Measurements from ENCODE around the gene ADAM19. TPM values are rescaled to one million over a fixed set of nuclear protein-coding genes. Genes with fewer than 3 reads are reported as not detected.

Gene ADAM19
- total and polyA plus RNA-seq, 2 donors: 26.4 to 49.8 TPM

GRCh38 chr5:157538311-157538710 lies 37.3 kb downstream of the ADAM19 start:
- Histone ChIP-seq H3K27ac (ENCODE audit: low read depth) (no peak overlapping the region), H3K36me3 (ENCODE audit: insufficient read depth) (no peaks in the 10 kb centered on the region), H3K4me1 (ENCODE audit: insufficient read depth) (no peaks in the 10 kb centered on the region), H3K4me3 (ENCODE audit: low read depth, low read length) (no peak overlapping the region)
- 87% methylated on average over 6 of the region's 6 CpGs for WGBS
- DNase-seq (ENCODE audit: extremely low spot score): no peak

- DNase-seq (ENCODE audit: extremely low spot score): no peak
- Histone ChIP-seq H3K4me3 (ENCODE audit: low read depth, low read length) (no peak overlapping the region), H3K27ac (ENCODE audit: low read depth) (no peak overlapping the region), H3K4me1 (ENCODE audit: insufficient read depth) (no peaks in the 10 kb centered on the region), H3K36me3 (ENCODE audit: insufficient read depth) (no peaks in the 10 kb centered on the region)
- WGBS: 33% methylated on average over 6 of the region's 6 CpGs
Measured at GRCh38 chr5:157535042-157535865, 40.3 kb downstream of the ADAM19 start.

- no peaks in the 10 kb centered on the region for H3K4me1 ChIP-seq (ENCODE audit: insufficient read depth)
- no peaks in the 10 kb centered on the region for H3K36me3 ChIP-seq (ENCODE audit: insufficient read depth)
- H3K27ac ChIP-seq (ENCODE audit: low read depth): no peak overlapping the region
- 65% methylated on average over 7 of the region's 7 CpGs for WGBS
- no peak for DNase-seq (ENCODE audit: extremely low spot score)
- no peak overlapping the region for H3K4me3 ChIP-seq (ENCODE audit: low read depth, low read length)
Measured at GRCh38 chr5:157533011-157533481, 42.5 kb downstream of the ADAM19 start.

GRCh38 chr5:157532022-157532421 lies 43.6 kb downstream of the ADAM19 start:
- H3K4me1 ChIP-seq (ENCODE audit: insufficient read depth): no peaks in the 10 kb centered on the region
- H3K4me3 ChIP-seq (ENCODE audit: low read depth, low read length): no peak overlapping the region
- no peak overlapping the region for H3K27ac ChIP-seq (ENCODE audit: low read depth)
- H3K36me3 ChIP-seq (ENCODE audit: insufficient read depth): no peaks in the 10 kb centered on the region
- 65% methylated on average over 5 of the region's 5 CpGs for WGBS
- DNase-seq (ENCODE audit: extremely low spot score): no peak

GRCh38 chr5:157530226-157530972 lies 45.2 kb downstream of the ADAM19 start:
- no peak overlapping the region for H3K4me3 ChIP-seq (ENCODE audit: low read depth, low read length)
- no peaks in the 10 kb centered on the region for H3K36me3 ChIP-seq (ENCODE audit: insufficient read depth)
- H3K4me1 ChIP-seq (ENCODE audit: insufficient read depth): no peaks in the 10 kb centered on the region
- no peak overlapping the region for H3K27ac ChIP-seq (ENCODE audit: low read depth)
- WGBS: 80% methylated on average over 13 of the region's 13 CpGs
- DNase-seq (ENCODE audit: extremely low spot score): no peak

GRCh38 chr5:157529002-157529401 lies 46.6 kb downstream of the ADAM19 start:
- Histone ChIP-seq H3K4me3 (ENCODE audit: low read depth, low read length) (no peak overlapping the region), H3K27ac (ENCODE audit: low read depth) (no peak overlapping the region), H3K4me1 (ENCODE audit: insufficient read depth) (no peaks in the 10 kb centered on the region), H3K36me3 (ENCODE audit: insufficient read depth) (no peaks in the 10 kb centered on the region)
- no peak for DNase-seq (ENCODE audit: extremely low spot score)
- 60% methylated on average over 1 of the region's 1 CpG for WGBS

- Histone ChIP-seq H3K4me3 (ENCODE audit: low read depth, low read length) (no peak overlapping the region), H3K36me3 (ENCODE audit: insufficient read depth) (no peaks in the 10 kb centered on the region), H3K4me1 (ENCODE audit: insufficient read depth) (no peaks in the 10 kb centered on the region), H3K27ac (ENCODE audit: low read depth) (no peak overlapping the region)
- DNase-seq (ENCODE audit: extremely low spot score): peak; percentile 59
- WGBS: 18% methylated on average over 9 of the region's 9 CpGs
Measured at GRCh38 chr5:157528036-157528632, 47.4 kb downstream of the ADAM19 start.

GRCh38 chr5:157524887-157525286 lies 50.7 kb downstream of the ADAM19 start:
- Histone ChIP-seq H3K4me3 (ENCODE audit: low read depth, low read length) (no peak overlapping the region), H3K27ac (ENCODE audit: low read depth) (no peak overlapping the region), H3K36me3 (ENCODE audit: insufficient read depth) (no peaks in the 10 kb centered on the region), H3K4me1 (ENCODE audit: insufficient read depth) (no peaks in the 10 kb centered on the region)
- 78% methylated on average over 4 of the region's 4 CpGs for WGBS
- no peak for DNase-seq (ENCODE audit: extremely low spot score)

- H3K36me3 ChIP-seq (ENCODE audit: insufficient read depth): no peaks in the 10 kb centered on the region
- no peak overlapping the region for H3K27ac ChIP-seq (ENCODE audit: low read depth)
- WGBS: 44% methylated on average over 4 of the region's 4 CpGs
- H3K4me3 ChIP-seq (ENCODE audit: low read depth, low read length): no peak overlapping the region
- H3K4me1 ChIP-seq (ENCODE audit: insufficient read depth): no peaks in the 10 kb centered on the region
- DNase-seq (ENCODE audit: extremely low spot score): no peak
Measured at GRCh38 chr5:157523976-157524375, 51.6 kb downstream of the ADAM19 start.

GRCh38 chr5:157521704-157522029 lies 53.9 kb downstream of the ADAM19 start:
- Histone ChIP-seq H3K36me3 (ENCODE audit: insufficient read depth) (no peaks in the 10 kb centered on the region), H3K4me3 (ENCODE audit: low read depth, low read length) (no peak overlapping the region), H3K27ac (ENCODE audit: low read depth) (no peak overlapping the region), H3K4me1 (ENCODE audit: insufficient read depth) (no peaks in the 10 kb centered on the region)
- WGBS: 92% methylated on average over 5 of the region's 5 CpGs
- DNase-seq (ENCODE audit: extremely low spot score): no peak

- no peaks in the 10 kb centered on the region for H3K4me1 ChIP-seq (ENCODE audit: insufficient read depth)
- H3K27ac ChIP-seq (ENCODE audit: low read depth): no peak overlapping the region
- 50% methylated on average over 9 of the region's 9 CpGs for WGBS
- DNase-seq (ENCODE audit: extremely low spot score): no peak
- H3K36me3 ChIP-seq (ENCODE audit: insufficient read depth): no peaks in the 10 kb centered on the region
- H3K4me3 ChIP-seq (ENCODE audit: low read depth, low read length): no peak overlapping the region
Measured at GRCh38 chr5:157520911-157521703, 54.5 kb downstream of the ADAM19 start.

GRCh38 chr5:157519579-157520253 lies 55.9 kb downstream of the ADAM19 start:
- 91% methylated on average over 9 of the region's 9 CpGs for WGBS
- DNase-seq (ENCODE audit: extremely low spot score): no peak
- H3K36me3 ChIP-seq (ENCODE audit: insufficient read depth): no peaks in the 10 kb centered on the region
- no peak overlapping the region for H3K4me3 ChIP-seq (ENCODE audit: low read depth, low read length)
- H3K4me1 ChIP-seq (ENCODE audit: insufficient read depth): no peaks in the 10 kb centered on the region
- no peak overlapping the region for H3K27ac ChIP-seq (ENCODE audit: low read depth)

- Histone ChIP-seq H3K27ac (ENCODE audit: low read depth) (no peak overlapping the region), H3K4me3 (ENCODE audit: low read depth, low read length) (no peak overlapping the region), H3K4me1 (ENCODE audit: insufficient read depth) (no peaks in the 10 kb centered on the region), H3K36me3 (ENCODE audit: insufficient read depth) (no peaks in the 10 kb centered on the region)
- no peak for DNase-seq (ENCODE audit: extremely low spot score)
- WGBS: 90% methylated on average over 6 of the region's 6 CpGs
Measured at GRCh38 chr5:157518963-157519362, 56.6 kb downstream of the ADAM19 start.
